HG02938 (cell line): ENCODE data around the gene MRPL17.

ENCODE experiments used
- ATAC-seq: cut with Tn5 transposase; IDR thresholded peaks from one replicate; pipeline ENCODE4 v1.9.1; 2021; ENCODE audit warnings: mild to moderate bottlenecking, moderate library complexity; ENCODE audit not compliant: unreplicated experiment

Gene MRPL17

GRCh38 chr11:6655020-6655789, 27.9 kb downstream of the MRPL17 start:
- ATAC-seq = no peak

DNA sequence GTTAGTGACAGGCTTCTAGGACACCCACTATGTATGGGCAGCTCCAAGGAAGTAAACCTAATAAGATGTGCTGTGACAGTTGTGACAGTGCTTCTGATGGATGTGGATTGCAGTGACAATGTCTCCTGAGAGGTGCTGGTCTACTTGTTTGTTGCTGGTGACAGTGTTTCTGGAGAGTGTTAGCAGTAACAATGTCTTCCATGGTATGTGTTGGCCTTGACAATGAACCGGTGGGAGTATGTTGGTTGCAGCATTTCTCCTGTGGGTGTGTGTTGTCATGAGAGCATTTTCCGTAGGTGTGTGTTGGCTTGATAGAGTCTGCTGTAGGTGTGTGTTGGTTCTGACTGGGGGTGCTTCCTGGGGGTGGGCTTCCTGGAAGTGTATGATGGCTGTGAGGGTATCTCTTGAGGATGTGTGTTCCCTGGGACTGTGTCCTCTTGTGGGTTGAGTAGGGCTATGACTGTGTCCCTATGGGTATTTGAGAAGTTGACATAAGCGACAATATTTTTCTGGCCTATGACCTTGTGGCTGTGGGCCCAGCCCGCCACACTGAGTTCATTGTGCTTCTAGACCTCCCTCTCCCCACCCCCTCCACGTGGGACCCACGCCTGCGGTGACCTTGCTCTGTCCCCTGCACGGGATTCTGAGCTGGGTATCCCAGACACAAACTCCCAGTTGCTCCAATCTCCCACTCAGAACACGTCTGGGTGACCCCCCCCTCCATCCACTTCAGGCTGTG, 28.7 kb downstream of the MRPL17 start:
- ATAC-seq = no peak

GRCh38 chr11:6653656-6654055, 29.5 kb downstream of the MRPL17 start:
- ATAC-seq = no peak

- no peak for ATAC-seq
Measured at GRCh38 chr11:6653097-6653496, 30.0 kb downstream of the MRPL17 start.

DNA sequence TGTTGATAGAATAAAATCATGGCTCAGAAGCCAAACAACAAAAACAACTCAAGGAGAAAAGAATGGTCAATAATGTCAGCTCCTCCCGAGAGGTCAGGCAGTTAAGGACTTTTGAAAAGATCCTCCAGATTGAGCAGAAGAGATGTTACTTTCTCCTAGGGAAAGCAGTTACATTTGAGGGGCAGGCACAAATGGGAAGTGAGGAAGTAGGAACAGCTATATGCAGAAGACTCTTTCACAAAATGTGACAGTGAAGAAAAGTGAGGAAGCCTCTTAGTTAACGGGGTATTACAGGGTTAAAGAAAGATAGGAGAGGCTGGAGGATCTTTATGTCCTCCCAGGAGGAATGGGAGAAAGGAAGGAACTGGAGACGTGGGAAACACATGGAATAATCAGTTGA, 31.0 kb downstream of the MRPL17 start:
- no peak for ATAC-seq

DNA sequence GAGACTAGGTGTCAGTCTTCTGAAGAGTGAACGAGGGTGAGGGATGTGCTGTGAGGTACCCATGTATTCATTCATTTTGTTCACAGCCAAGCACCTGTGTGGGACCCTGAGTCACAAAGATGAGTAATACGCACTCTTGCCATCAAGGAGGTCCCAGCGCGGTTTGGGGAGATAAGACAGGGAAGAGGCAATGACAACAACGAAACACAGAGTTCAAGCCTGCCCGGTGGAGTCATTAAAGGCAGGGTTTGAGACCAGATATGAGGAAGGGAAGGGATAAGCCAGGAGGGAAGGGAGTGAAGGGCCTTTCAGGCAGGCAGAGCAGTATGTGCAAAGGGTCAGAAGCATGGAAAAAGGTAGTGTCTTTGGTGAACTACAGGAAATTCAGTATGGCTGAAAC, 32.2 kb downstream of the MRPL17 start:
- no peak for ATAC-seq

GRCh38 chr11:6650104-6650503, 33.0 kb downstream of the MRPL17 start:
- no peak for ATAC-seq

DNA sequence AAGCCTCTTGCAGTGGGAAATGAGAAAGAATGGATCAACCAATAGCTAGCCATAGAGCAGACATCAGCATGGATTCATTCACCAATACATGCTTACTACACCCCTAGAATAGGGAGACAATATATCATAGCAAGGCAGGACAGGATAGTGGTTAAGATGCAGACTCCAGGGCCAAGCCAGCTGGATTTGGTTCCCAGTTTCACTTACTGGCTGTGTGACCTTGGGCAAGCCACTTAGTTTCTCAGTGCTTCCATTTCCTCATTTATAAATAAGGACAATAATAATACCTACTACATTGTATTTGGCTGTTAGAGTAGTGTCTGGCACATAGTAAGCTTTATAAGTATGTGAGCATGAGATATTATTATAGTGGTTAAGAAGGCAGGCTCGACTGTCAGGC, 34.6 kb downstream of the MRPL17 start:
- ATAC-seq = no peak

- ATAC-seq = no peak
Measured at GRCh38 chr11:6647836-6648235, 35.3 kb downstream of the MRPL17 start.

DNA sequence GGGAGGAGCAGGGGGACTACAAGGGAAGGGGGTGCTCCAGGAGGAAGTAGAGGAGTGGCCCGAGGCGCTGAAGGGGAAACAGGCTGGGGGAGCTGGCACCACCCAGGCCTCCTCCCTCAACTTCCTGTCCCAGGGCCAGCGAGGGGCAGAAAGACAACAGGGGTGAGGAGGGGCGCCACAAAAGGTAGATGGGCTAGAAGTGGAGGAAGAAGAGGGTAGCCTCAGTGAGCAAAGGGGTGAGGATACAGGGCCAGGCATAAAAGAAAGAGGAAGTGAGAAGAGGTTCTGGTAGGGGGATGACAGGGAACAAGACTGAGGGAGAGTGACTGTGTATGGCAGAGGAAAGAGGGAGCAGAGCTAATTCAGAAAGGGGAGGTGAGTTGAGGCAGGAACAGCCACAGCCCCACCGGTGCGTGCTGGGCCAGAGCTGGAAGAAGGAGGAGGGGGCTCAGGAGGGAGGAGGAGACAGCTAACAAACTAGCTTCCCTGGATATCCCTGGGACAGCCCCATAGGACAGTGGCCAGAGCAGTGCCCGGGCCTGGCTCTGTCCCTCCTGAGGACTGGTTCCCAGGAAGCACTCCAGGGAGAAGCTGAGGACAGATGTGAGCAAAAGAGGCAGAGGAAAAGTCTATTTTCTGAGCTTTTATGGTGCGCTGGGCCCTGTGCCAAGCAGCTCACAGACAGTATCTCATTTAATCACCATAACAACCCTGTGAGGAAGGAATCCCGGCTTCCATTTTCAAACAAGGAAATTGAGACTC, 36.0 kb downstream of the MRPL17 start:
- ATAC-seq = peak; percentile 96

GRCh38 chr11:6646576-6646917, 36.6 kb downstream of the MRPL17 start:
- no peak for ATAC-seq

GRCh38 chr11:6646071-6646470, 37.1 kb downstream of the MRPL17 start:
- no peak for ATAC-seq

- no peak for ATAC-seq
Measured at GRCh38 chr11:6642957-6643356, 40.2 kb downstream of the MRPL17 start.

DNA sequence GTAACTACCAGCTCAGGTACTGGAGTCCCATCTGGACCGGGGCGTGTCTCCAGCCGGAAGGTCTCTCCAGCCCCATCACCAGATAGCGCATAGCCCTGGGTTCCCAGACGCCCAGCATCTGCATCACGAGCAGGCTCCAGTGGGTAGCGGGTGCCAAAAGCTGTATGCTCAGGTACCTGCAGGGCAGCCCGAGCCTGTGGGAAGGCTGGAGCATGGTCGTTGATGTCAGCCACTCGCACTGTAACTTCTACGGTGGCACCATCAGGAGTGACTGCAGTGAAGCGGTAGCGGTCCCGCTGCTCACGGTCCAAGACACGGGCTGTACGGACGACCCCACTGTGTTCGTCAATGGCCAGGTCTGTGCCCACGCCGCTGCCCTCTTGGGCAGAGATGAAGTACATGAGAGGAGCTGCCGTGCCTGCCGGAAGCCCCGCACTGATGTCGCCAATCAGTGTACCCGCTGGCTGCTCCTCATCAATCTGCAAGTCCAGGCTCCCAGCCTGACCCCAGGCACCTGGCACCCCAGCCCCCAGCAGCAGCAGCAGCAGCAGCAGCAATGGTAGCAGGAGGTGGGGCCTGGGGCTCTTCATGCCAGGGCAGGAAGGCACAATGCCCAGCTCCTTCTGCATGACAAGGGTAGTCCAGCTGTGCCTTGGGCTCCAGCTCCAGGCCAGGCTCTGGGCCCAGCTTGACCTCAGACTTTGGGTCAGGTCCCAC, 42.0 kb downstream of the MRPL17 start:
- ATAC-seq = no peak

- no peak for ATAC-seq
Measured at GRCh38 chr11:6640036-6640984, 42.8 kb downstream of the MRPL17 start.

DNA sequence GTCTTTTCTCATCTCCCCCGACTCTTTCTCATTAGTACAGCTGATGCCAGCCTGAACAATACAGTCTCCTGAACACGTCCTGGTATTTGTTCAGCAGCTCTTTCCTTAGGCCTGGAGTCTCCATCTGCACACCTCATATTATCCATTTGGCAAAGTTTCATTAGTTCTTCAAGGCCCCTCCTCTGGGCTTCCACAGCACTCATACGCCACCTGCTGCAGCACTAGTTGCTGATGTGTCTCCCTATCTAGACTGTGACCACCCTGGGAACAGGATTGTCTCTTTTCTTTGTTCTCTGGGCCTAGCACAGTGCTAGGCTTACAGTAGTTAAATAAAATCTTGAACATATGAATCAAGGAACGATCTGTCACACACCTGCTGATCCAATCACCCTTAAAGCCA, 44.7 kb downstream of the MRPL17 start:
- ATAC-seq = no peak

DNA sequence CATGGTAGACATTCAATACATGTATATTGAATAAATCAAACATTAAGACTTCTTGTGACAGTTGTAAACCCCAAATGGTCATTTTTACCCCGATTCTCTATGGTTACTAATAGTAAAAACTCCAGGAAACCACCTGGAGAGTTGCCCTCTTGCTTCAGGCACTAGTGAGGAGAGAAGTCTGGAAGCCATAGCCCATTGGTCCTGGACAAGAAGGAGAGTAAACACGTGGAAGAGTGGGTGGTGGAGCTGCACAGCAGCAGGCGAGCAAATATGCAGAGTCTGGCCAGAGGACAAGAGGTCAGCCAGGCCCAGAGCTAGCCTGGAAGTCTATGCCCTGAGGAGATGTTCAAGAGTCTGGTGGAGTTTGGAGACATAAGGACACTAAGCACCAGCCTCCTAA, 45.3 kb downstream of the MRPL17 start:
- no peak for ATAC-seq

GRCh38 chr11:6636480-6636879, 46.7 kb downstream of the MRPL17 start:
- ATAC-seq = no peak

GRCh38 chr11:6635082-6635932, 47.8 kb downstream of the MRPL17 start:
- no peak for ATAC-seq
